Kidney capillary endothelial cell (primary cell): ENCODE results near the gene TMEM63A.
A peak's percentile ranks its signal among the peaks of the same experiment; 100 is the strongest.
"Not testable (repeated sequence)": the region's sequence is repeated elsewhere in the genome, so short reads cannot be mapped to it uniquely, and the experiment has no call there.

Experiments
- DNase-seq: peaks from one replicate; pipeline ENCODE4 v3.0.0-alpha.2; 2018; ENCODE audit warnings: low spot score

TMEM63A gene

DNA sequence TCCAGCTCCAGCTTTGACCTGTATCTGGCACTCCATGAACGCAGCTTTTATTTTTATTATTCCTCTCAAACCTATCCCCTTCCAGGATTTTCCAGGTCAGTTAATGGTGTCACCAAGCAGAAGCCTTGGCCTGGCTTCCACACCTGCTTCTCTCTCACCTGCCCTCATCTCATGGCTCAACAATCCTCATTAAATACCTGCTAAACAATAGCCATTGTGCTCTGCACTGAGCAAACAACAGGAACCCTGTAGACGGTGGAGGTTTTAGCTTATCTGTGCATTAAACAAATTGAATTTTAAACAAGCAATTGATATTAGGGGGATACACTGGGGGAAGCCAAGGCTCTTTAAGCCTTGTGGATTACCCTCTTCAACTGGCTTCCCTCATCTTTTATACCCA lies 26.6 kb upstream of the TMEM63A start:
- no peak for DNase-seq

DNA sequence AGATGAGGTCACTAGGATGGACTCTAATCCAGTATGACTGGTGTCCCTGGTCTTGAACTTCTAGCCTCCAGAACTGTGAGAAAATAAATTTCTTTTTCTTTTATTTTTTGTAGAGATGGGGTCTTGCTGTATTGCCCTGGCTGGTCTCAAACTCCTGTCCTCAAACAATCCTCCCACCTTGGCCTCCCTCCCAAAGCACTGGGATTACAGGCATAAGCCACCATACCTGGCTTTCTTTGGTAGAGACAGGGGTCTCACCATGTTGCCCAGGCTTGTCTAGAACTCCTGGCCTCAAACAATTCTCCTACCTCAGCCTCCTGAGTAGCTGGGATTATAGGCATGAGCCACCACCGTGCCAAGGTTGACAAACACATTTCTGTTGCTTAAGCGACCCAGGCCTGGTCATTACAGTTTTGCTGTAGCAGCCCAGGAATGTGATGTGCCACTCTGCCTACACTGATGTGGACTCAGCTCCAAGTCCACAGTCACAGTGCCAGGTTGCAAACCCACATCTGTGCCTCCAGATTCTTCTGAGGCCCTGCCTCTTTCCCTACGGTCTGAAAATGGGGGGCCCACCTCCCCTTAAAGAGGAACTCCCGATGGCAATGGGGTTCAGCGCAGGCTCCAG lies 25.9 kb upstream of the TMEM63A start:
- no peak for DNase-seq

DNA sequence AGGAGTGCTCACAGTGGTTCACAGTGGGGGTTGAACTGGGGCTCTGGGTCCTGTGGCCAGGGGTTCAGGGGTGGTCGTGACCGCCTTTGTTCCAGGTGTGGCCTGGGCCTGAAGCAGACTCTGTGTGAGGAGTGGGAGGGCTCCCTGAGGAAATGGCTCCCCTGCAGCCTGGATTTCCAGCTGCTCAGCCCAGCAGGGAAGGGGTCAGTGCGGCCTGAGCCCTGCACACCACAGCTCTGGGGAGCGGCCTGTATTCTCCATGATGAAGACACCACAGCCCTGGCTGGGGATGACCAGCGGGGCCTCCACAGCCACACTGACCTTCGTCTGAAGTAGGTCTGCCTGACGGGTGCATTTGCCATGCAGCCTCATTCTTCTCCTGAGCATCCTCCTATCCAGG lies 25.2 kb upstream of the TMEM63A start:
- no peak for DNase-seq

DNA sequence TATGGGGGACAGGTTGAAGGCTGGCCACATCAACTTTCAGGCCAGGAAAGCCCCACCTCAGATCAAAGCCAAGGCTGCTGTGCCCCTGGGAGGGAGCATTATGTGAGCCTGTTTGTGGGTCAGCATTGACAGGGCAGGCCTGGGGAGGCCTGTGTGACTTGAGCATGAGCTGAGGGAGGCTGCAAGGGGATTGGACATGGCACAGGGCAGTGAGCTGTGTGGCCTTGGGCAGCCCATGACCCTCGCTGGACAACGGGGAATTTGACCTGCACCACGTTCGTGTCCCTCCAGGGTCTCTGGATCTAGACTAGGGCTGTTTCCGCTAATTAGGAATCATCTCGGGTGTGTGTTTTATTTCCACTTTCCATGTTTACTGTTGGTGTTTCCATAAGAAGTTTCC lies 24.3 kb upstream of the TMEM63A start:
- no peak for DNase-seq

DNA sequence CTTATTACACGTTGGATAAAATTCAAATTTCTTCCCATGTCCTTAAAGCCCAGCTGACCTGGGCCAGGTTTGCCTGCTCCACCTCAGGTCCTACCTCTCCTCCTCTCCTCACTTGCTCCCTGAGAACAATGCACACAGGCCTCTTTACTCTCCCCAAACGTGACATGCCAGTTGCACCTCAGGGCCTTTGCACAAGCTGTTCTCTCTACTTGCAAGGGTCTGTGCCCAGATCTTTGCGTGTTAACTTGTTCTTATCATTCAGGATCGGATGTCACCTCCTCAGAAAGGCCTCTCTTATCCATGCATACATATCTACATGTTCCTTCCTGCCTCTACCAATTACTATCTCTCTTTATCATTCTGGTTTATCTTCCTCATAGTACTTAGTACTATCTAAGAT lies 21.4 kb upstream of the TMEM63A start:
- DNase-seq: no peak

DNA sequence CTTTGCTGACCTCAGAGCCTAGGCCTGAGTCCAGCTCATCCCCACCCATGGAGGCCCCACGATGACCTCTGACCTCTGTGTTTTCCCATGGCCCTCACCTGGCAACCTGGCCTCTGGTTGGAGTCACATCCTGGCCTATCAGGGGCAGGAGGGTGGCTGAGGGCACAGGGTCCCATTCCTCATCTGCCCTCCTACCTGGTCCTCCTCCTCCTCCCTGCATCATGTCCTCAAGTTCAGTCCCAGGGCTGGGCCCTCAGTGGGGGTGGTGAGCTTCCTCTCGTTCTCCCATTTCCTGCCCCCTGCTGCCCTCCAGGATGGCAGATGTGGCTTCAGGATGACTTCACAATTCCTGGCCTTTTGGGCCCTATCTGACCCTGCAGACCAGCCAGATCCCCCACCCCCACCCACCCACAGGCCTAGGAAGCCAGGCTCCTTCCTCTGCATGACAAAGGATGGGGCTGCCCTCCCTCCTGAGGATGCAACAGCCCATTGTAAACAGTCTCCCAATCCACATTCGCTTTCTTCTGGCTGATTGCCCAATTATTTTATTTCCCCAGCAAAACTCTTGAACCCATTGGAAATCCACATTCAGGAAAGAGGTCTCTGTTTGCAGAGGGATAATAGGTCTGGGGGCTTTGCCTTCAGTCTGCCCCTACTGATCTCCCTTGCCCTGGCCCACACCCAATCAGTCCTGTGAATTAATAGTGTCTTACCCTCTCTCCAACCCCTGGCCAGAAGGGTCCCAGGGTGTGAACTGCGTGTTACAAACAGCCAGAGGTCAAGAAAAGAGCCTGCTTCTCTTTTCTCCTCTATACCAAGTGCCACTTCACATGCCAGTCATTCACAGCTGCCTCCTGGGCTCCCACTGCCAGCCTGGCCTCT lies 17.1 kb upstream of the TMEM63A start:
- DNase-seq: peak; percentile 54

DNA sequence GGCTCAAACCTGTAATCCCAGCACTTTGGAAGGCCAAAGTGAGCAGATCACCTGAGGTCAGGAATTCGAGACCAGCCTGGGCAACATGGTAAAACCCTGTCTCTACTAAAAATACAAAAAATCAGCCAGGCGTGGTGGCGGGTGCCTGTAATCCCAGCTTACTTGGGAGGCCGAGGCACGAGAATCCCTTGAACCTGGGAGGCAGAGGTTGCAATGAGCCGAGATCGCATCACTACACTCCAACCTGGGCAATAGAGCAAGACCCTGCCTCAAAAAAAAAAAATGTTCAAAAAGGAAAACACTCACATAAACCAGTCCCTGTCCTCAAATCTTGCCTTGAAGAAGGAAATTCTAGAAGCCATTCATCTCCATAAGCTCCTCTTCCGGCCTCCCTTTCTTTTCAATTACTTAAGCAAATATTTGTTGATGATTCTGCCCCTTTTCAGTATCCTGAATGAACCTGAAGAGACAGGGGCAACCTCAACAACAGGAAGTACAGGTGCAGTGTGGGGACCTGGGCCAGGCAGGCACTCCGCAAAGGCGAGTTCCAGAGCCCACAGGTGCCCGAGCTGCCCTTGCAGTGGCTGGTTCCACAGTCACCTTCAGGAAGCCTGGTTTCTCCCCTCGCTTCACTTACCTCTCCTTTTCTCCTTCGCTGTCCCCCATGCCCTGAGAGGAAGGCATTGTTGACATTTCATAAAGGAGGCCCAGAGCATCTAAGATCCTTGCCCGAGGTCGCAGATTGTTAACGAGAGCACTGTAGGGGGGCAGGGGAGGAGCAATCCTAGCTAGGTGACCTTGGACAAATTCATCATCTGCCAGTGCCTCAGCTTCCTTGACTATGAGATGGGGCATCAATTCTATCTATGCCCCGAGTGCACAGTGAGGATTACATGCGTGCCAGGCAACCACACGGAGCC lies 15.7 kb upstream of the TMEM63A start:
- no peak for DNase-seq

DNA sequence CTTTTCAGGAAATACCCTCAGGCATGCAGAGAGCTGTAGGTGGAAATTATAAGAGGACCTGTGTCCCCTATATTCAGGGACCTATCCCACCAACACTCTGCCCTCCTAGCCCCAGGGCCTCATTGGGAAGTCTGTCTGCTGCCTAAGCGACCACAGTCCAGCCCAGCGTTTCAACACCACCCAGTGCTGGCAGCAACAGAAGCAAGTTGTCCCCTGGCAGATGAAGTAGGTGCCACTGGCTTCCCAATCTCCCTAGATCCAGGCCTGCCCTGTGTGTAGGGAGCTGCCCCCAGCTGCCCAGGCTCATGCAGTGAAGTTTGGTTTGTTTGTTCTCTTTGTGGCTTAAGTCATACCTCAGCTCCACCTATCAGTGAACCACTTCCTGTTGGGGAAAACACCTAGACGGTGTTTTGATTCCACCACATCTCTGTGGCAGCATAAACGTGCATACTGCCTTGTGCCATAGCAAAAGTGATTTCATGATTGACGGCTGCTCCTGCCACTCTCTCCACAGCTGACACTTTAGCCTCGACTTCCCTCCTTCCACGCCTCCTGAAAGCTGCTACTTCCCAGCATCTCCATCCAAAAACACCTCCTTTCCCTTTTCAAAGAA lies 14.9 kb upstream of the TMEM63A start:
- DNase-seq: no peak

DNA sequence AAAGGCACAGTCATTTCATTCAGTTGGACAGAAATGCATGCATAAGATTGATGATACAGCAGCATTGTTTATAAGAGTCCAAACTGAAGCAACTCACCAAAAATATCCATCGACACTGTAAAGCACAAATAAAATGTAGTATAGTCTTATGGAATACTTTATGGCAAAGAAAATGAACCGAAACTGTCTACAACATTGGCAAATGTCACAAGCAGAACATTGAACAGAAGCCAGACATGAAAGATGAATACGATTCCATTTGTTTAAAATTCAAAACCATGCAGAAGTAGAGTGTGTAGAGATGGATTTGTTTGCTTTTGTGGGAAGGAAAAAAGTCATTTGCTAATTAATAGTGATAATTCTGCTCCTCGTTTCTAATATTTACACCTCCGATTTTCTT lies 14.3 kb upstream of the TMEM63A start:
- DNase-seq: no peak

DNA sequence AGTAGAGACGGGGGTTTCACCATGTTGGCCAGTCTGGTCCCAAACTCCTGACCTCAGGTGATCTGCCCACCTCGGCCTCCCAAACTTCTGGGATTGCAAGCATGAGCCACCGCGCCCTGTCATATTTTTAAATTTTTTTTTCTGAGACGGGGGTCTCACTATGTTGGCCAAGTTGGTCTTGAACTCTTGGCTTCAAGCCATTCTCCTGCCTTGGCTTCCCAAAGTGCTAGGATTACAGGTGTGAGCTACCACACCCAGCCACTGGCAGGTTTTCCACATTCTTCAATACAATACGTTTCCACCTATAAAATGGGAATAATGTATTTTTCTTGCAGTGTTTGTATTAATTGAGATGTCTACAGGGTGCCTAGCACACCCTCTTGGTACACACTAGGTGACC lies 10.1 kb upstream of the TMEM63A start:
- DNase-seq: no peak

DNA sequence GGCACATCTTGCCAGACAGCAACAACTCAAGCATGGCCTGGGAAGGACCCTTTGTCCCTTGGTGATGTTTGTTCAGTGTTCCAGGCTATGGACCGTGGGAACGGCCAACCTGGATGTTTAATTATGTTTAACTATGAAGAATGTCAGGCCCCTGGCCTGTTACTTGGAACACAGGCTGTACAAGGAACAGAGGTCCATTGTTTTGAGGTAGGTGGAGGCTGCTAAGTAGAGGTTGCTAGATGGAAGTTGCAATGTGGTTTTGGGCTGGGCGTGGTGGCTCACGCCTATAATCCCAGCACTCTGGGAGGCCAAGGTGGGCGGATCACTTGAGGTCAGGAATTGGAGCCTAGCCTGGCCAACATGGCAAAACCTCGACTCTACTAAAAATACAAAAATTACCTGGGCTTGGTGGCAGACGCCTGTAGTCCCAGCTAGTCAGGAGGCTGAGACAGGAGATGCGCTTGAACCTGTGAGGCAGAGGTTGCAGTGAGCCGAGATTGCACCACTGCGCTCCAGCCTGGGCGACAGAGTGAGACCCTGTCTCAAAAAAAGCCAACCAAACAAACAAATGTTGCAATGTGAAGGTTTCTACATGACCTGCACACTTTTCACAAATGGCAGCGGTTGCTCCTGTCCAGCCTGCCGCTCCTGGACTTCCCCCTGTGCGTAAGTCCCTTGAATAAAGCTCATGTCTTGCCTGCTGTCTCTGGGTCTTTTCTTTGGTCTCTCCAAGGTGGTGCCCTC lies 9.2 kb upstream of the TMEM63A start:
- DNase-seq: no peak

DNA sequence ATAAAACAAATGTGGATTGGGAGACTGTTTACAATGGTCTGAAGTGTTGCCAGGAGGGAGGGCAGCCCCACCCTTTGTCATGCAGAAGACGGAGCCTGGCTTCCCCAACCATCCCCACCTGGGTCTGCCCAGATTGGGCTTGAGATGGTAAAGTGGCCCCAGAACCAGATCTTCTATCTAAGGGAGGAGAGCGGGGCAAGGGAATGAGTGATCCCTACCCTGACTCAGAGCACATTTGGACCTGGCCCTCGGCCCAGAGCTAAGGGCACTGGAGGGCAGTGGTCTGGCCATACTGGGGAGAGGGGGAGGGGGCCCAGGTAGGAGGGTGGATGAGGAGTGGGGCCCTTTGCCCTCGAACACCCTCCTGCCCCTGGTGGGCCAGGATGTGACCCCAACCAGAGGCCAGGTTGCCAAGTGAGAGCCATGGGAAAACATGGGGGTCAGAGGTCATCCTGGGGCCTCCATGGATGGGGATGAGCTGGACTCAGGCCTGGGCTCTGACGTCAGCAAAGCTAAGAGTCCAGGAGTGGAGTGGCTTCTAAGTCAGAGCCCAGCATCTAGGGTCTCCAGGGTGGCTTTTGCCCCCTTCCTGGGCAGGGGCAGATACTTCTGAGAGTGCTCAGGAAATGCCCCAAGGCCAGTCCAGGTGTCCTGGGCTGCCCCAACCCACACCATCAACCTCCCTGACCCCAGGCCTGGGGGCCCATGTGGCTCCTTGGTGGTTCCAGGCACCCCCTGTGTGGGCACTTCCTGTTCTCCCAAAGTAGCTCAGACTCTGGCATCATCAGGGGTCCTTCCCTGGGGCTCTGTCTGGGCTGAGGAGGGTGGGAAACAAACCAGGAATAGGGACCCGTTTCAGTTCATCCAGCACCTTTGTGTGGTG lies 8.4 kb upstream of the TMEM63A start:
- DNase-seq: no peak

DNA sequence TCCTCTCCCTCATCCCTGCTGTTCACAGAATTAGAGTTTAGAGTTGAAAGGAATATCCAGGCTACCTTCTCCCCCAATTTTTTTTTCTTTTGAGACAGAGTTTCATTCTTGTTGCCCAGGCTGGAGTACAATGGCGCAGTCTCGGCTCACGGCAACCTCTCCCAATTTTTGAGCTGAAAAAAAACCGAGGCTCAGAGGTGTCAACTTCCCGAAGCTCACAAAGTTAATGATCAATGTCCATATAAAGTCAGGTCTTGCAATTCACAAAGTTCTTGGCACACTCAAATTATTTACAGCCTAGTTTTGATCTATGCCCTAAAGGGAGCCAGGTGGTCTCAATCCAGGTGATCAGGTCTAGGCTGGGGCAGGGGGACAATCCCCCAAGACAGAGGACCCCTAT lies 7.6 kb upstream of the TMEM63A start:
- DNase-seq: no peak

DNA sequence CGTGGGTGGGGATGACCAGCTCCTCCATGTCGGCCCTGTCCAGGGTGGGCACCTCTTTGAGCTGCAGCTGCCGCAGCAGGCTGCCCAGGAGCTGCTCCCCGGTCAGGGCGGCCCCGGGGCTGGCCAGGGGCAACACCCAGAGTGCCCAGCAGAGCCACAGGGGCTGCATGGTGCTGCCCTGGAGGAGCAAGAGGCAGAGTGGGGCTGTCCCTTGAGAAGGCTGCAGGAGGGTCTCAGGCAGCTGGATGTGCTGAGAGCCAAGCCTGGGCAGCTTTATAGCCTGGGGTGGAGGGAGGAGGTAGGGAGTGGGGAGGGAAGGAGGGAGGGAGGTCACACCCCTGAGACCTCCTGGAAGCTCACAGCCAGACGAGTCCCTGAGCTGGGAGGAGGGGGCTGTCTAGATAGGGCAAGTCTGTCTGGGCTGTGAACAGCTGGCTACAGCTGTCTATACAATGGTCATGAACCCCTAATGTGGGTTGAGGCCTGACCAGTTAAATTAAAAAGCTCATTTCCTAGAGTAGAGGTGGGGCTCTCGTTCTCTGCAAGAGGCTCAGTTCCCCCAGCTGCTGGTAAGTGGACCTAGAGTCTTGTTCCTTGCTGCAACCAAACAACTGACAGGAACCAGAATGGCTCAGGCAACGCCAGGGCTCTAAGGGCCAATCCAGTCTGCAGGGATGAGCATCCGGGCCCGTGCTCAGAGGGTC lies 6.9 kb upstream of the TMEM63A start, which contains the start of gene LEFTY1:
TSS of gene LEFTY1 (minus strand) at position 249 of the 704 bp plus-strand sequence. CDS start at position 169, 80 bp downstream.
- DNase-seq: no peak

DNA sequence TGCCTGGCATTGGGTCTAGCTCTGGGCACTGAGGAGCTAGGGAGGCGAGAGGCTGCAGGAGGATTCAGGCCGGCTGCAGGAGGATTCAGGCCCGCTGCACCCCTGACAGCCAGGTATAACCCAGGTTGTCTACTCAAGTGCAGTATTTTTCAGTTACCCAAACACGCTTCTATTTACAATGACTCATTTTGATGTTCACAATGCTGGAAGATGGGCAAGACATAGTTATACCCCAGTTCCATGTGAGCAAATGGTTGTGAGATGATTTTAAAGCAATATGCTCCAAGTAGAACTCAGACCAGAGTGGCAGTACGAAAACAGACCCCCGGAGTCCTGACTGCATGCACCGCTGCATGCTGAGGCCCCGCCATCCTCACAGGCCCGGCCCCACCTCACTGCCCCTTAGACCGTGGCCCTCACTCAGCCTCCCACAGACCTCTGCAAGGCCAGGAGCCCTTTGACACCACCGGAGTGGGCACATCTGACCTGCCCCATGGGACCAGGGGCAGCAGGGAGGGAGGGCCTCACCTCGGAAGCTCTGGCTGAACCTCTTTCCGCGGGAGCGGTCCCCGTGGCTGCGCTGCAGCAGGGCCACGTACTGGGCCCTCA lies 6.2 kb upstream of the TMEM63A start:
- no peak for DNase-seq

DNA sequence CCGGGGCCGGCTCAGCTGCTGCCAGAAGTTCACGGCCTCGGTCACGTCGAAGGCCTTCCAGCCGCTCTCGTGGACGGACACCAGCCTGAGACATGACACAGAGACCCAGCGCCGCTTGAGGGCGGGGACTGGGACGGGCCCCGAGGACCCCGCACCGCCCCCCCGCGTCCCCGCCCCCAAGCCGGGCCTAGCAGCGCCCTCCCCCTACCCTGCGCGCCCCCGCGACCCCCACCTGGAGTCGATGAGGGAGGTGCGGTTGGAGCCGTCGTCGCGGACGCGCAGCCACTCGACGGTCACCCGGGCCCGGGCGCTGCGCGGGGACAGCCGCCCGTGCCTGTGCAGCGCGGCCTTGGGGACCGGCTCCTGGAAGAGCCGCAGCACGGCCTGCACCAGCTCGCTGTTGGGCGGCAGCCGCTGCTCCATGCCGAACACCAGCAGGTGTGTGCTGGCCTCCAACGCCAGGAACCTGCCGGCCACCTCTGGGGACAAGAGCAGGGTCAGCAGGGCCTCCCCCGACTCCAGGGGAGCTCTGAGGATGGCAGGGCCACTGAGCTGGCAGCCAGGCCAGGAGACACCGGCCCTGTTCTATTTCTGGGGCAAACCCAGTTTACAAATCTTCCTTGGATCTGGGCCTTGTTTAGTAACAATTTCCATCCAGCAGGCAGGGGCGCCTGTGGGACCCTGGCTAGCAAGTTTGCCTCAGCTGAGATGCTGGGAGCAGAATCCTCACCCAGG lies 5.5 kb upstream of the TMEM63A start:
- DNase-seq: not testable (repeated sequence)

DNA sequence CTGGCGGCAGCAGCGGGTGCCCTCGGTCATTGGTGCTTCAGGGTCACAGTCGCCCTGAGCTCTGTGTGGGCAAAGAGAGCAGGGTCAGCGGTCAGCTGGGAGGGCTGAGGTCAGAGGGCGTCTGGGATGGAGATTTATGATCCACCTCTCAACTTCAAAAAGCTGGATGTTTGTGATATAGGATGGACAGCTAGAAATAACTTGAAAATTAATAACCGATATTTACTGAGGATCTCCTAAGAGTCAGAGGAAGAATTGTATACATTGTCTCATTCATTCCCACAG lies 4.8 kb upstream of the TMEM63A start:
- DNase-seq: no peak

DNA sequence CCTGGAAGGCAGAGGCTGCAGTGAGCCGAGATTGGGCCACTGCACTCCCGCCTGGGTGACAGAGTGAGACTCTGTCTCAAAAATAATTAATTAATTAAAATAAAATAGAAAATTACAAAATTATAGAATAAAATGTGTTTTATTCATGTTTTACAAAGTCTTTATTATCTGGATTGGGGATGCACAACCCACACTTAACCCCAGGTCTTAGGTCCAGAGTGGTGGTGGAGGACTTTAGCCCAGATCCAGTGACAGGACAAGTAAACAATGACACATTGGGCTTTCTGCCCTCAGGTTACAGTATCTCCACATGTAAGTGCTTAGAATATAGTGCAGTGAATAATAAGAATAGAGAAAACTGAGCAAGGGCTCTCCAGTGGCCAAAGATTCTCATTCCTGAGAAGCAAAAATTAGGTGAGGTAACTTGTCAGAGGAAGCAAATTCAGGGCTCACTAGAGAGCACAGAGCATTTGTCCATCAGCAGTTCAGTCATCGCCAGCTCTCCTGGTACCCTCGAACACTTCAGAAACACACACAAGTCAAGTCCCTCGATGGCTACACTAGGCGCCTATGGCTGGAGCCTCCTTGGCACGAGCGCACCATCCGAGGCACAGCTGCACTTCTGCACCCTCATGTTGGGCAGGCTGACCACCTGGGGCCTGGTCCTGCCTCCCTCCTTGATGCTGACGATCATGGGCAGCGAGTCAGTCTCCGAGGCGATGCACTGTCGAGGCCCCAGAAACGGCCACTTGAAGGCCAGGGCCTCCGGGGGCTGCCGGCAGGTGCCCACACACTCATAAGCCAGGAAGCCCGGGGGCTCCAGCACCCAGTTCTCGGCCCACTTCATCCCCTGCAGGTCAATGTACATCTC lies 4.2 kb upstream of the TMEM63A start:
- no peak for DNase-seq
